Measurements from ENCODE around the gene FREM2.

FREM2 gene

GRCh38 chr13:38688674-38689073 is 1.8 kb downstream of the FREM2 start:
- no peak for DNase-seq

- no peak for DNase-seq
These were observed 3.4 kb downstream of the FREM2 start for GRCh38 chr13:38690231-38690630.

- no peak for DNase-seq
These were observed 6.3 kb downstream of the FREM2 start for GRCh38 chr13:38693168-38693567.

- DNase-seq = no peak
These were observed 6.8 kb downstream of the FREM2 start for GRCh38 chr13:38693641-38694040.

- DNase-seq = no peak
These were observed 10.3 kb downstream of the FREM2 start for GRCh38 chr13:38697197-38697596.

- DNase-seq = no peak
These were observed 10.9 kb downstream of the FREM2 start for GRCh38 chr13:38697628-38698333.

GRCh38 chr13:38700051-38700450 is 13.2 kb downstream of the FREM2 start:
- DNase-seq = no peak

- DNase-seq = no peak
These were observed 15.8 kb downstream of the FREM2 start for GRCh38 chr13:38702669-38703068.

- DNase-seq = no peak
These were observed 16.4 kb downstream of the FREM2 start for GRCh38 chr13:38703255-38703654.

GRCh38 chr13:38705365-38705764 is 18.5 kb downstream of the FREM2 start:
- no peak for DNase-seq

GRCh38 chr13:38707460-38707859 is 20.6 kb downstream of the FREM2 start:
- DNase-seq = no peak

- no peak for DNase-seq
These were observed 26.2 kb downstream of the FREM2 start for GRCh38 chr13:38713046-38713445.

- no peak for DNase-seq
These were observed 31.5 kb downstream of the FREM2 start for GRCh38 chr13:38718374-38718773.

GRCh38 chr13:38730332-38730731 is 43.5 kb downstream of the FREM2 start:
- no peak for DNase-seq

- DNase-seq = no peak
These were observed 46.3 kb downstream of the FREM2 start for GRCh38 chr13:38733146-38733545.

- DNase-seq = no peak
These were observed 49.0 kb downstream of the FREM2 start for GRCh38 chr13:38735665-38736440.

- no peak for DNase-seq
These were observed 56.6 kb downstream of the FREM2 start for GRCh38 chr13:38743466-38743865.

- DNase-seq = no peak
These were observed 65.8 kb downstream of the FREM2 start for GRCh38 chr13:38752686-38753085.

- DNase-seq = no peak
These were observed 67.0 kb downstream of the FREM2 start for GRCh38 chr13:38753878-38754277.

GRCh38 chr13:38755793-38756192 is 68.9 kb downstream of the FREM2 start:
- DNase-seq = no peak

GRCh38 chr13:38758277-38758676 is 71.4 kb downstream of the FREM2 start:
- no peak for DNase-seq

- DNase-seq = no peak
These were observed 72.5 kb downstream of the FREM2 start for GRCh38 chr13:38759390-38759789.

- peak in 3 of 4 experiments; percentile 3 to 16 (median 5) for DNase-seq
These were observed 76.8 kb downstream of the FREM2 start for GRCh38 chr13:38763446-38764381.
